Measurements from ENCODE around the gene ADIG.

- TF ChIP-seq, protein P1, sequence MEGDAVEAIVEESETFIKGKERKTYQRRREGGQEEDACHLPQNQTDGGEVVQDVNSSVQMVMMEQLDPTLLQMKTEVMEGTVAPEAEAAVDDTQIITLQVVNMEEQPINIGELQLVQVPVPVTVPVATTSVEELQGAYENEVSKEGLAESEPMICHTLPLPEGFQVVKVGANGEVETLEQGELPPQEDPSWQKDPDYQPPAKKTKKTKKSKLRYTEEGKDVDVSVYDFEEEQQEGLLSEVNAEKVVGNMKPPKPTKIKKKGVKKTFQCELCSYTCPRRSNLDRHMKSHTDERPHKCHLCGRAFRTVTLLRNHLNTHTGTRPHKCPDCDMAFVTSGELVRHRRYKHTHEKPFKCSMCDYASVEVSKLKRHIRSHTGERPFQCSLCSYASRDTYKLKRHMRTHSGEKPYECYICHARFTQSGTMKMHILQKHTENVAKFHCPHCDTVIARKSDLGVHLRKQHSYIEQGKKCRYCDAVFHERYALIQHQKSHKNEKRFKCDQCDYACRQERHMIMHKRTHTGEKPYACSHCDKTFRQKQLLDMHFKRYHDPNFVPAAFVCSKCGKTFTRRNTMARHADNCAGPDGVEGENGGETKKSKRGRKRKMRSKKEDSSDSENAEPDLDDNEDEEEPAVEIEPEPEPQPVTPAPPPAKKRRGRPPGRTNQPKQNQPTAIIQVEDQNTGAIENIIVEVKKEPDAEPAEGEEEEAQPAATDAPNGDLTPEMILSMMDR (IDR thresholded peaks at IDR 0.05), result no peak
- no peak for TF ChIP-seq ZFX (IDR thresholded peaks at IDR 0.05; ENCODE audit: borderline replicate concordance)
Observed at GRCh38 chr20:38586181-38586525, 5.2 kb downstream of the ADIG start.

Data from 22Rv1 (cell line).